ENCODE data around the gene EVC2. TPM values are rescaled to one million over a fixed set of nuclear protein-coding genes. Genes with fewer than 3 reads are reported as not detected.
A peak's percentile ranks its signal among the peaks of the same experiment; 100 is the strongest.

The EVC2 gene
- total and polyA plus RNA-seq, 7 experiments from 2014 or later, result 0.09 to 0.98 (median 0.33) TPM; not detected in 1

DNA sequence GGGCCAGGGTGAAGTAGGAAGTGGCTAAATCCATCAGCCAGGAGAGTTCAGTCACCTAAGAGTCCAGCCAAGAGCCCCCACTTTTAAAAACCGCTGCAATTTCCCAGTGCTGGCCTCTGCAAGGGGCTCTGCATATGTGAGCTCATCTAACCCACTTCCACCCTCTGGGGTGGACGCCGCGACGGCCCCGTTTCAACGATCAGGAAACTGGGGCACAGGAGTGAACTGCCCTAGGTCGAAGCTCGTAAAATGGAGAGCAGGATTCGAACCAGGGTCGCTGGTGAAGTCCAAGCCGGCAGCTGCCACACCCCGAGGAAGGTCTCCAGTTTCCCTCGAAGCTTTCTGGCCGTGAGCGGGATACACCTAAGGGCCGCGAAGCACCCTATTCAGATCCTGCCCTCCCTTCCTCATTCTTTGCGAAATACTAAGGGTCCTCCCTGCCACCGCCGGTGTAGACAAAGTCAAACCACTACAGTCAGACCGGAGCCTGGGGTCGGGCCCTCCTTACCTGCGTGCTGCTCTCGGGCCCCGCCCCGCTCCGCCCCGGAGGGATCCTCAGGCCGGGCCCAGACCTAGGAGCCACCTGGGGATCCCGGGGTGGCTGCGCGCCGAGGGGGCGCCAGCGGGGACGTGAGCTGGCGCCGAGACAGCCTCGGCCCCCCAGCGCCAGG, 446 bp downstream of the EVC2 start:
- no peaks in the 10 kb centered on the region for H3K36me3 ChIP-seq (ENCODE audit: control insufficient read depth in 2 of 3, insufficient read depth in 3 of 3, low read length in 3 of 3)
- CTCF ChIA-PET, result no interaction called here
- H3K27ac ChIP-seq (ENCODE audit: low read depth, low read length), result no peak overlapping the region
- H3K9me3 ChIP-seq (ENCODE audit: control insufficient read depth in 2 of 3, low read length in 3 of 3), result peaks cover 0 to 4% (median 0%) of the 10 kb centered on the region in 3 experiments
- intact Hi-C loops (cut with micrococcal nuclease), result no loop called here
- POLR2A ChIA-PET, result no interaction called here
- DNase-seq, result no peak
- H3K4me1 ChIP-seq (ENCODE audit: control insufficient read depth in 2 of 2, insufficient read depth in 2 of 2, low read length in 2 of 2), result no peaks in the 10 kb centered on the region
- H3K4me3 ChIP-seq (ENCODE audit: low read length), result no peak overlapping the region
- H3K27me3 ChIP-seq (ENCODE audit: control insufficient read depth in 2 of 2, insufficient read depth in 2 of 2, low read length in 2 of 2), result no peaks in the 10 kb centered on the region
- no peak for ATAC-seq
- H3K36me3 Mint-ChIP-seq, result peaks cover 0 to 8% (median 1%) of the 10 kb centered on the region in 5 donors
- H3K4me3 Mint-ChIP-seq, result peak overlapping the region in 4 of 10 donors; percentile 9 to 25 (median 10)
- H3K27ac Mint-ChIP-seq, result no peak overlapping the region
- peaks cover 4 to 17% (median 10%) of the 10 kb centered on the region in 11 donors for H3K9me3 Mint-ChIP-seq
- H3K27me3 Mint-ChIP-seq, result peaks cover 48 to 55% (median 51%) of the 10 kb centered on the region in 5 donors
- peaks cover 0 to 17% (median 11%) of the 10 kb centered on the region in 7 donors for H3K4me1 Mint-ChIP-seq

DNA sequence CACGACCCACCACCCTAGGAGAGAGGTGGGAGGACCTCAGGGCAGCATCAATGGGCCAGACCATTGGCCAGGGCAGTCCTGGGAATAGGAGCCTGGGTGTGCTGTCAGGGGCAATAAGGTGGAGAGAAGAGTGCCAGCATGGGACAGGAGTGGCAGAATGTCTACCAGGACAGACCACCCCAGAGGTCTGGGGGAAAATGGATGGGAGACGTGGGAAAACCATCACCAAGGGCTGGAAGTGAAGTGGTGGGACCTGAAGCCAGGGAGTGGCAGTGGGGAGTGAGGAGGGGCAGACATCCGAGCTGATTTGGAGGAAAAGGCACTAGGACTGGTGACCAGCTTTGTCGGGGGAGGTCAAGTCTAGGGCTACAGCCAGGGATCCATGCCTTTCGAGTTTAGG, 993 bp downstream of the EVC2 start:
- Histone ChIP-seq H3K9me3 (ENCODE audit: control insufficient read depth in 2 of 3, low read length in 3 of 3) (peaks cover 0 to 7% (median 0%) of the 10 kb centered on the region in 3 experiments), H3K27ac (ENCODE audit: low read depth, low read length) (no peak overlapping the region), H3K4me1 (ENCODE audit: control insufficient read depth in 2 of 2, insufficient read depth in 2 of 2, low read length in 2 of 2) (no peaks in the 10 kb centered on the region), H3K27me3 (ENCODE audit: control insufficient read depth in 2 of 2, insufficient read depth in 2 of 2, low read length in 2 of 2) (no peaks in the 10 kb centered on the region), H3K4me3 (ENCODE audit: low read length) (no peak overlapping the region), H3K36me3 (ENCODE audit: control insufficient read depth in 2 of 3, insufficient read depth in 3 of 3, low read length in 3 of 3) (no peaks in the 10 kb centered on the region)
- CTCF ChIA-PET, result no interaction called here
- no peak for ATAC-seq
- Mint-ChIP-seq H3K4me3 (peak overlapping the region in 6 of 10 donors; percentile 9 to 56 (median 16)), H3K27ac (no peak overlapping the region), H3K9me3 (peaks cover 3 to 17% (median 8%) of the 10 kb centered on the region in 11 donors), H3K4me1 (peaks cover 0 to 17% (median 11%) of the 10 kb centered on the region in 7 donors), H3K27me3 (peaks cover 44 to 49% (median 47%) of the 10 kb centered on the region in 5 donors), H3K36me3 (peaks cover 0 to 8% (median 1%) of the 10 kb centered on the region in 5 donors)
- POLR2A ChIA-PET, result no interaction called here
- intact Hi-C loops (cut with micrococcal nuclease), result no loop called here
- DNase-seq, result no peak

DNA sequence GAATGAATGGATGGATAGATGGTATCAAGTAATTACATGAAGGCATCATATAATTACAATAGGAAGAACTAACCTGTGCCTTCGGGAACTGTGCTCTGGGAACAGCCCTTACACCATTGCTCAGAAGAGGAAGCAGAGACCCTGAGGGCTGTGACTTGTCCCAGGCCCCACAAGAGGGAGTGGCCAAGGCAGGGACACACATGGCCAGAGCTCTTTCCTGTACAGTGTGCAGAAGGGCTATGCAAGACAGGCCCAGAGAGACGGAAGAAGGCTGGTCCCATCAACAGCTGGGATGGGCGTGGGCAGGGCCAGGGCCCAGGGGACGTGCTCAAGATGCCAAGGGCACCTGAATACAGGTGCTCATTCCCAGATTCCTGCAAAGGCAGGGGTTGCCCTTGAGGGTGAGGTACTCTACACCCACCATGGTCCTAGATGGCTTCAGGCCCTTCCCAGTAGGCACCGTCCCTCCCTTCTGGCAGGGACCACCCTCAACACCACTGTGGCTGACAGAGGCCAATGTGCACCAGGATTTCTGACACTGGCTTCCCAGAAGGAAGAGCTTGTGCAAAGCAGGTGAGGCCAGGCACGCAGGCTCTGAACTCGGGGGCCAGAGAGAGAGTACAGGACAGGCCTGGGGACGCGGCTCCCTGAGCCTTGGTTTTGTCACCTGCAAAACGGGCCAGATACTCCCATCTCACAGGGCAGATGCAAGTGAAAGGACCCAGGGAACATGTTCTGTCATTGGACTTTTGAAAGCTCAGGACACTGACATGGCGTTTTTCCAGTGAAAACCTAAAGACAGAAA, 1.7 kb downstream of the EVC2 start:
- POLR2A ChIA-PET, result no interaction called here
- ATAC-seq (no peak), DNase-seq (no peak)
- Mint-ChIP-seq H3K4me3 (peak overlapping the region in 3 of 10 donors; percentile 9 to 56 (median 25)), H3K9me3 (peaks cover 3 to 18% (median 8%) of the 10 kb centered on the region in 11 donors), H3K27ac (no peak overlapping the region), H3K36me3 (peaks cover 0 to 8% (median 0%) of the 10 kb centered on the region in 5 donors), H3K4me1 (peaks cover 0 to 17% (median 11%) of the 10 kb centered on the region in 7 donors), H3K27me3 (peaks cover 41 to 47% (median 41%) of the 10 kb centered on the region in 5 donors)
- intact Hi-C loops (cut with micrococcal nuclease), result no loop called here
- Histone ChIP-seq H3K27ac (ENCODE audit: low read depth, low read length) (no peak overlapping the region), H3K27me3 (ENCODE audit: control insufficient read depth in 2 of 2, insufficient read depth in 2 of 2, low read length in 2 of 2) (no peaks in the 10 kb centered on the region), H3K4me1 (ENCODE audit: control insufficient read depth in 2 of 2, insufficient read depth in 2 of 2, low read length in 2 of 2) (no peaks in the 10 kb centered on the region), H3K36me3 (ENCODE audit: control insufficient read depth in 2 of 3, insufficient read depth in 3 of 3, low read length in 3 of 3) (no peaks in the 10 kb centered on the region), H3K4me3 (ENCODE audit: low read length) (no peak overlapping the region), H3K9me3 (ENCODE audit: control insufficient read depth in 2 of 3, low read length in 3 of 3) (peaks cover 0 to 4% (median 0%) of the 10 kb centered on the region in 3 experiments)
- CTCF ChIA-PET, result no interaction called here

GRCh38 chr4:5705647-5706320, 2.6 kb downstream of the EVC2 start:
- H3K36me3 Mint-ChIP-seq, result peaks cover 0 to 17% (median 0%) of the 10 kb centered on the region in 5 donors
- ATAC-seq (no peak), DNase-seq (no peak)
- Histone ChIP-seq H3K4me1 (ENCODE audit: control insufficient read depth in 2 of 2, insufficient read depth in 2 of 2, low read length in 2 of 2) (no peaks in the 10 kb centered on the region), H3K27ac (ENCODE audit: low read depth, low read length) (no peak overlapping the region), H3K36me3 (ENCODE audit: control insufficient read depth in 2 of 3, insufficient read depth in 3 of 3, low read length in 3 of 3) (no peaks in the 10 kb centered on the region), H3K9me3 (ENCODE audit: control insufficient read depth in 2 of 3, low read length in 3 of 3) (peaks cover 0 to 4% (median 0%) of the 10 kb centered on the region in 3 experiments), H3K4me3 (ENCODE audit: low read length) (no peak overlapping the region), H3K27me3 (ENCODE audit: control insufficient read depth in 2 of 2, insufficient read depth in 2 of 2, low read length in 2 of 2) (no peaks in the 10 kb centered on the region)
- intact Hi-C loops (cut with micrococcal nuclease), result no loop called here
- peaks cover 3 to 24% (median 11%) of the 10 kb centered on the region in 11 donors for H3K9me3 Mint-ChIP-seq
- peaks cover 0 to 17% (median 11%) of the 10 kb centered on the region in 7 donors for H3K4me1 Mint-ChIP-seq
- H3K27me3 Mint-ChIP-seq, result peaks cover 37 to 53% (median 43%) of the 10 kb centered on the region in 5 donors
- POLR2A ChIA-PET, result no interaction called here
- no peak overlapping the region for H3K27ac Mint-ChIP-seq
- CTCF ChIA-PET, result no interaction called here
- no peak overlapping the region for H3K4me3 Mint-ChIP-seq

DNA sequence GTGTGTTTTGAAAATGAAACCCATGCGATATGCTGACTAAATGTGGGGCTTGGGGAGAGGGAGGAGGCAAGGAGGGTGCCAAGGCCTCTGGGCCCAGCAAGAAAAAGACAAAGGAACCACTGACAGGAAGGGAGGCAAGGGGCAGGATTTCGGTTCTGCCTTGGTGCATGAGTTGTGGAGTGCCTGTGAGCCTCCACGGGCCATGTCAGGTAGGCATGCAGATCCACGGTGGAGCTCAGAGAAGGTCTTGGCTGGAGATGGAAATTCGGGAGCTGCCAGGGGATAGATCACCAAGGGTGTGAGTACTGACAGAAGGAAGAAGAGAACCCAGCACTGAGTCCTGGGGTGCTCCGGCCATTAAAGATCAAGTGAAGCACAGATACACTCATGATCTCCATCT, 4.1 kb downstream of the EVC2 start:
- DNase-seq, result no peak
- Mint-ChIP-seq H3K27ac (no peak overlapping the region), H3K9me3 (peaks cover 3 to 24% (median 11%) of the 10 kb centered on the region in 11 donors), H3K36me3 (peaks cover 0 to 17% (median 0%) of the 10 kb centered on the region in 5 donors), H3K27me3 (peaks cover 21 to 39% (median 29%) of the 10 kb centered on the region in 5 donors), H3K4me3 (no peak overlapping the region), H3K4me1 (peaks cover 0 to 11% (median 7%) of the 10 kb centered on the region in 7 donors)
- no peak for ATAC-seq
- POLR2A ChIA-PET, result no interaction called here
- Histone ChIP-seq H3K4me1 (ENCODE audit: control insufficient read depth in 2 of 2, insufficient read depth in 2 of 2, low read length in 2 of 2) (no peaks in the 10 kb centered on the region), H3K9me3 (ENCODE audit: control insufficient read depth in 2 of 3, low read length in 3 of 3) (peaks cover 0 to 4% (median 0%) of the 10 kb centered on the region in 3 experiments), H3K27ac (ENCODE audit: low read depth, low read length) (no peak overlapping the region), H3K4me3 (ENCODE audit: low read length) (no peak overlapping the region), H3K36me3 (ENCODE audit: control insufficient read depth in 2 of 3, insufficient read depth in 3 of 3, low read length in 3 of 3) (no peaks in the 10 kb centered on the region), H3K27me3 (ENCODE audit: control insufficient read depth in 2 of 2, insufficient read depth in 2 of 2, low read length in 2 of 2) (no peaks in the 10 kb centered on the region)
- CTCF ChIA-PET, result no interaction called here
- intact Hi-C loops (cut with micrococcal nuclease), result no loop called here

GRCh38 chr4:5703831-5704230, 4.5 kb downstream of the EVC2 start:
- intact Hi-C loops (cut with micrococcal nuclease), result no loop called here
- ChIA-PET POLR2A (no interaction called here), CTCF (no interaction called here)
- ATAC-seq (no peak), DNase-seq (no peak)
- peaks cover 0 to 4% (median 0%) of the 10 kb centered on the region in 3 experiments for H3K9me3 ChIP-seq (ENCODE audit: control insufficient read depth in 2 of 3, low read length in 3 of 3)
- H3K27ac ChIP-seq (ENCODE audit: low read depth, low read length), result no peak overlapping the region
- peaks cover 18 to 36% (median 26%) of the 10 kb centered on the region in 5 donors for H3K27me3 Mint-ChIP-seq
- H3K4me3 ChIP-seq (ENCODE audit: low read length), result no peak overlapping the region
- H3K27ac Mint-ChIP-seq, result no peak overlapping the region
- H3K9me3 Mint-ChIP-seq, result peaks cover 3 to 25% (median 11%) of the 10 kb centered on the region in 11 donors
- no peaks in the 10 kb centered on the region for H3K4me1 ChIP-seq (ENCODE audit: control insufficient read depth in 2 of 2, insufficient read depth in 2 of 2, low read length in 2 of 2)
- no peak overlapping the region for H3K4me3 Mint-ChIP-seq
- no peaks in the 10 kb centered on the region for H3K36me3 ChIP-seq (ENCODE audit: control insufficient read depth in 2 of 3, insufficient read depth in 3 of 3, low read length in 3 of 3)
- H3K4me1 Mint-ChIP-seq, result peaks cover 0 to 11% (median 7%) of the 10 kb centered on the region in 7 donors
- peaks cover 0 to 17% (median 0%) of the 10 kb centered on the region in 5 donors for H3K36me3 Mint-ChIP-seq
- no peaks in the 10 kb centered on the region for H3K27me3 ChIP-seq (ENCODE audit: control insufficient read depth in 2 of 2, insufficient read depth in 2 of 2, low read length in 2 of 2)
